Measurements from ENCODE around the gene SNCA.

SNCA gene

DNA sequence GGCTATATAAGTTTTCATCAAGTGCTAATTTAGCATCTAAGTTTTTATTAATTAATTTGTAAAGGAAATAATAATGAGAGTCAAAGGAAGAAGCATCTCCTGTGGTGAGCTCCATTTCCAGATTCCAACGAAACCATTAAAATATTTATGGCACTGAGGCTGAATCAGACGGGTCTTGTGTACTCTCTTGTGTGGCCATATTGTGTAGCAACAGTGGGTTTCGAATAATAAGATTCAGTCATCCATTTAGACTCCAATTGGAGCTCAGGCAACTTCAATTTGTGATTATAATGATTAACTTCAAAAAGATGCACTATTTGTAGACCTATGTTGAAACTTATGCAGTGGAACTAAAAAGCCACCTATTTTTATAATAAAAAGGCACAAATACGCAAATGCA lies 82.4 kb downstream of the SNCA start:
- no peak for DNase-seq (ENCODE audit: low read depth in 2 of 2)

DNA sequence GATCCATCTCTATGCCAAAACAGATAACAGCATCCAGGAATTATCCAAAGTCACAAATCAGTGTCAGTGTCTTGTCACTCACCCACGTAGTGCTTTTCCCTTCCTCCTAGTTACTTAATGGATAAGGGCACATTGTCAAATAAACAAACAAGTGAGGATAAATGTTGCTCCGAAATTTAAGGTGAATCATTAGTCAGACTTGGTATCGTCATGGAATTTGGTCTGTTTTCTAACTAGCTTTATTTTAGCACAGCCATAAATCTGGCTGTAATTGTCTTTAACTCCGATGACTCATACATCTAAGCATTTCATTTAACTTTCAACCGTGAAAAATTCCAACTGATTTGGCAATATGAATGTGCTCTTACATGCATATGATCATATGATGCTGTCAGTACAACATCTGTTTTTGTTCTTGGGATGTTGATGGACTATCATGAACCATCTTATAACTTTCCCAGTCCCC lies 83.3 kb downstream of the SNCA start:
- DNase-seq (ENCODE audit: low read depth in 2 of 2): no peak

GRCh38 chr4:89752932-89753598 lies 83.9 kb downstream of the SNCA start:
- no peak for DNase-seq (ENCODE audit: low read depth in 2 of 2)

DNA sequence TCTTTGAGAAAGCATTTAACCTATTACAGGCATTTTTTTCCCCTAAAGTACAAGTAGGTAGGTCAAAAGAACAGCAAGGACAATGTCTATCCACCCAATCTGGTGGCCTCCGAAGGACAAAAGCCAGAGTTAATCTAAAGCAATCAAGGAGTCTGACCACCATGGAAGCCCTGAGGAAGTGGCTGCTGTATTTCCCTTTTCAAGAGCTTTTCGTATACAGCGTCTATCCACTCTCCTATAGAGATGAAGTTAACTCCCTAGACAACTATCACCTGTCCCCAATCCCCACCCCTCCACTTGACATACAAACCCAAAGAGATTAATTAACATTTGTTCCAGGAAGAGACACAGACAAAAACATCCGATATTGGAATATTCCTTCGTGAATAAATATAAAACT lies 85.5 kb downstream of the SNCA start:
- no peak for DNase-seq (ENCODE audit: low read depth in 2 of 2)

- no peak for DNase-seq (ENCODE audit: low read depth in 2 of 2)
These were observed 90.6 kb downstream of the SNCA start for GRCh38 chr4:89746377-89746776.

DNA sequence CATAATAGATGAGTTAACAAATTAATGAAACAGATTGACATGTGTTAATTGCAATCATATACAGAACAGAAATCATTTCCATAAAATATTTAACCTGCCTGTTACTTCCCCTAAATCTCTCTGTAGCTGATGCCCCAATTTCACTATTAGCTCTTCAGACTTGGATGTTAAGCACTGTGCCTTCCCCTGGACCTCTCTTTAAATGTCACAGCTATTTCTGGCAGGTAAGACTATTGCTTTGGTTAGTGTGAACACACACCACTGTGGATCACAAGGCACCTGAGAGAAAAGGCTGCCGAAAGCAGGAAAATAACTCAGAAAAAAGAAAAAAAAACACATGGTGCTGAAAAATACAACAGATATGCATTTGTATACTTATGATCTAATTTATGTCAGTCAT lies 91.3 kb downstream of the SNCA start:
- no peak for DNase-seq (ENCODE audit: low read depth in 2 of 2)

- DNase-seq (ENCODE audit: low read depth in 2 of 2): no peak
These were observed 92.0 kb downstream of the SNCA start for GRCh38 chr4:89744914-89745313.

GRCh38 chr4:89741768-89742167 lies 95.2 kb downstream of the SNCA start:
- DNase-seq (ENCODE audit: low read depth in 2 of 2): no peak

DNA sequence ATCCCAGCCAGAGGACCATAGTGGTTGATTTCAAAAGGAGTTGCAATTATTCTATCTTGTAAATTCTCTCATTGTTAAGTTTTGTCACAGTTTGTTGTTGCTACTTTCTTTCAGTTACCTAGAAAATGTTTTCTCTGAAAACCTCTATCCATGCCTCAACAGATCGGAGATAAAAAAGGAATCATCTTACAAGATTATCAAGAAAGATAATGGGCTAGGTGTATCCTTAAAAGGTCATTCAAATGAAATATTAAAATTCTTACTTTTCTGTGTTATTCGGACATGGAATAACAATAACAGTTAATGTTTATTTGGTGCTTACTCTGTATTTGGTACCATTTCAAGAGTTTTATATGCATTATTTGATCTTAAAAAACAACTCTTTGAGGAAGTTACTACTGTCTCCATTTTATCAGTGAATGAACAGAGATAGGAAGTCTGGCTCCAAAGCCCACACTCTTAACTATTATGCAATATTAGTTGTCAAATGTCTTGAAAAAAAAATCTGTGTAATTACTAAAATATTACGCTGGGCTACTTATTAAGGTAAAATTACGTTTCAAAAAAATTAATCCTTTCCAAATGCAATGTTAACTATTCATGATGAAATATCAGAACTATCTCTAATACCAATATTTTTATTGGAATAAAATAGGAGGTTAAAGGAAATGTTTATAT lies 97.5 kb downstream of the SNCA start:
- no peak for DNase-seq (ENCODE audit: low read depth in 2 of 2)

DNA sequence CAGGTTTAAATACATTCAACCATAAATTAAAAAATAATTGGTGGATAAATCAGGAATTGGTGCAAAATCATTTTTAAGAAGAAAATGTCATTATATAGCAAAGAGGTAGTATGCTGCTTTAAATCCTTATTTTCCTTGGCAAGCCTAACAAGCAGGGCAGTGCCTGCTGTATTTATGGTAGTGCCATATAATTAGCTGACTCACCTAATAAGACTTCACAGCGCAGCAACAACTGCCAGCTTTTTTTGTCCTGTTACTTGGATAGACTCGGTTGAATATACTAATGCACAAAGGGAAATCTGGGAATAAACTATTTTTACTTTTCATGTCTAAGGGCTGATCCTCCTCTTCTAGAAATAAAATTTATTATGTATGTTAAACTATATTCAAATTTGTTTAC lies 99.1 kb downstream of the SNCA start:
- no peak for DNase-seq (ENCODE audit: low read depth in 2 of 2)

DNA sequence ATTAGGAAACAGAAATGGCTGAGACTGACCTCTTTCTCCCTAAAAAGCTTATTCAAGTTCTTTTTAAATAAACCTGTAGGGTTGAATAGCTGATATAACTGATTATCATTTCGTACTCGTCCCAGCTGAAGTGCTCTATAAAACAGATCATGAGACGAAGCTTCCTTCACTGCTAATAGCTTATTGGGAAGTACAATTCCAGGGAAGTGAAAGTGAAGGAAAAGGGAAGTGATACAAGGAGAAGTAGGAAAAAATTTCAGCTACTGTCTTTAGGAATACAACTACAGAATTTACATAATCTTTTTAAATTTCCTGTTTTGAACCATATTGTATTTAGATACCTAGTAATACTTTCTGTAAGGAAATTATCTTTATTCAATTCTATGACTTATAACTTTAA lies 103.0 kb downstream of the SNCA start:
- no peak for DNase-seq (ENCODE audit: low read depth in 2 of 2)

GRCh38 chr4:89727238-89727637 lies 109.7 kb downstream of the SNCA start:
- no peak for DNase-seq (ENCODE audit: low read depth in 2 of 2)

GRCh38 chr4:89725268-89725667 lies 111.7 kb downstream of the SNCA start:
- no peak for DNase-seq (ENCODE audit: low read depth in 2 of 2)

GRCh38 chr4:89724716-89725115 lies 112.2 kb downstream of the SNCA start:
- DNase-seq (ENCODE audit: low read depth in 2 of 2): no peak

GRCh38 chr4:89723096-89723495 lies 113.9 kb downstream of the SNCA start:
- no peak for DNase-seq (ENCODE audit: low read depth in 2 of 2)

- DNase-seq (ENCODE audit: low read depth in 2 of 2): no peak
These were observed 114.4 kb downstream of the SNCA start for GRCh38 chr4:89722517-89722916.

DNA sequence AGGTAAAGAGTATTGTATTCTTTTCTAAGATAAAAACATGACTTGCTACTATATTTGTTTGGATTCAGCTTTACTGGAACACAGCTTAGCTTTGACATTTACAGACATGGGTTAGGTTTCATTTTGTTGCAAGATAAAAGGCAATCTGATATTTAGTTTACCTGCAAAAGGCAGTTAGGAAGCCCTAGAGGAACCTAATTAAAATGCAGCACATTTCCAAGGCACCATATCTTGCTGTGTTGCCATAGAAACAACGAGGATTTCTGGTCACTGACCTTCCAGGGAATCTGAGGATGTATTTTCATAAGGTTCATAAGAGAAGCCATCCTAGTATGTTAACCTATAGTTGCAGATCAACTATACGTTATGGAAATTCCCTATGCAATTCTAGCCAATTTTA lies 116.0 kb downstream of the SNCA start:
- DNase-seq (ENCODE audit: low read depth in 2 of 2): no peak

DNA sequence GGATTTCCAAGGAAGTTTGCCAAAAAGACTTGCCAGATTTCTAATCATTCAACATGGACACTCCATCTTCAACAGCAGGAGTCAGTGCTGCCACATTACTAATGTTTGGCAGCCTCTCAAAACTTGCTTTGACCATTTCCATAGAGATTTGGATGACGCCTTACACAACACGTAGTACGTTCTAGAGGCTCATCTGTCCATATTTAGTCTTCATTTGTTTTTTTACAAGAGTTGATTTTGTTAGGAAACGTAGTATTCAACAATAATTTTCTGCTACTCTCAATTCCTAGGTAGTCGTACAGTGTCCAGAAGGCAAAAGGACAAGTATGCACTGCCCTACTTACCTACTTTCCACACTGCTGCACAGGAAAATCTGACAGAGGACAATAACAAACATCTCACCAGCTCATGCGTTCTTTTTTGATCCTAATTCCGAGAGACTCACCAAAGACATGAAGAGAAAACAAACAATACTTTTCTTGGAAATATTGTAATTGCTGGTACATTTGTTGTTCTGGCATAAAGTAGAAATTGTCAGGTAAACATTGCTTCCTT lies 117.3 kb downstream of the SNCA start:
- no peak for DNase-seq (ENCODE audit: low read depth in 2 of 2)

- no peak for DNase-seq (ENCODE audit: low read depth in 2 of 2)
These were observed 120.1 kb downstream of the SNCA start for GRCh38 chr4:89716893-89717292.

GRCh38 chr4:89715631-89716030 lies 121.3 kb downstream of the SNCA start:
- no peak for DNase-seq (ENCODE audit: low read depth in 2 of 2)

DNA sequence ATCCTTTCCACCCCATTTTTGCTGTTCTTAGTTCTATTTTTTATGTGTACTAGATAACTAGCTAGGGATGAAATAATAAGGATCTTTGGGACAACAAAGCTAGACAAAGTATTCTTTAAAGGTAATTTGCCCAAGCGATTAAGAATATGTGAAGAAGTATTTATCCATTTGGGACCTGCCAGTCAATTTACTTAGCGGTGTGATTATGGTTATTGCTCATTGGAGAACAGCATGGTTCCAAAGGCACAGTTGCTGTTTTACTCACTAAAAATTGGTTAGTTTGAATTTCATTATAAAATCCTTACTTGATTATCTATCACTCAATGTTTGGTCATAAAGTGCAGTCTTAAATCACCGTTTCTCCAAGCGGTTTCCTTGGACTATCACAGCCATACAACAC lies 124.1 kb downstream of the SNCA start:
- DNase-seq (ENCODE audit: low read depth in 2 of 2): no peak

DNA sequence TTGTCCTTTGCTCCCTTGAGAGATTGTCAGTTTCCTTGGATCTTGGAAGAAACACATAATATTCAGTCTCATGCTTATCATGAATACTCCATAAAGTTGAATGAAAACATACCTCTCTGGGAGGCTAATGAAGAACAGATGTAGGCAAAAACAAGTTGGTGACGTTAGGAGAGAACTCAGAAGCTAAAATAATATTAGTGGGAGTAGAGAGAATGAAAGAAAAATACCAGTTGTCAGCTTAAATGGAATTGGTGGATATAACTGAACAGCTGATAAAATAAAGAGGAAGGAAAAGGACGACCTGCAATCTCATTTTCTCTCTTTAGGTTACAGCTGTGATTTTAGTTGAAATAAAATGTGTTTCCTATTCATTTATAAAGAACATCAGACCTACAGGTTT lies 124.8 kb downstream of the SNCA start:
- no peak for DNase-seq (ENCODE audit: low read depth in 2 of 2)

GRCh38 chr4:89708903-89709421 lies 128.0 kb downstream of the SNCA start:
- DNase-seq (ENCODE audit: low read depth in 2 of 2): no peak
